ENCODE measurements around the gene NOTCH1.

- no peak for TF ChIP-seq CTCF (conservative IDR thresholded peaks at IDR 0.05)
- no peak for TF ChIP-seq EZH2 (IDR thresholded peaks at IDR 0.05; ENCODE audit: low read depth)
Observed at GRCh38 chr9:136575626-136576268, 29.9 kb upstream of the NOTCH1 start.
